ENCODE measurements around the gene PCDHAC2. TPM values are rescaled to one million over a fixed set of nuclear protein-coding genes. Genes with fewer than 3 reads are reported as not detected.

PCDHAC2 gene
- total and polyA plus RNA-seq, 4 donors = 6.3 to 27.1 (median 13.8) TPM

DNA sequence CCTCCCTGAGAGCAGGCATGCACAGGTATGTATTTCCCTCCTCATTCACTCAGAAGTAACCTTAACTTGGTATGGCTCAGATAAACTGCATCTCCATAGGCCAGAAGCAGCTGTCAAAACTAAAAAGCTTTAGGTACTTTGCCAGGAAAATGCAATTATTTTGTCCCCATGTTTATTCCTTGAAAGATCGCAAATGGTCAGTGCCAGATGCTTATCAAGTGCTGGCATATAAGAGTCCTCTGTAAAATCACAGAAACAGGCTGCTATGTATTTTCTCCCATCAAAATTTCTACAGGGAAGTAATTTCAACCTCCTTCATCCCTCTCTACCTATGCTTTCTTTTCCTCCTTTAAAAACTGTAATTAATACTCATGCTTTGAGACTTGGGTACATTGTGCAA, 12.7 kb downstream of the PCDHAC2 start:
- H3K4me1 ChIP-seq (ENCODE audit: control insufficient read depth, insufficient read depth, low read length) = no peaks in the 10 kb centered on the region
- H3K4me3 ChIP-seq (ENCODE audit: low read depth, low read length) = no peak overlapping the region
- no peak overlapping the region for H3K27ac ChIP-seq (ENCODE audit: low read depth, low read length)
- WGBS (ENCODE audit: insufficient coverage) = 100% methylated on average over 1 of the region's 1 CpG
- no peaks in the 10 kb centered on the region for H3K27me3 ChIP-seq (ENCODE audit: control insufficient read depth, insufficient read depth, low read length)
- DNase-seq (ENCODE audit: low read depth in 4 of 6, low spot score in 6 of 6) = no peak
- H3K9me3 ChIP-seq (ENCODE audit: control insufficient read depth, insufficient read depth, low read length) = no peaks in the 10 kb centered on the region
- no peaks in the 10 kb centered on the region for H3K36me3 ChIP-seq (ENCODE audit: control insufficient read depth, insufficient read depth, low read length)

DNA sequence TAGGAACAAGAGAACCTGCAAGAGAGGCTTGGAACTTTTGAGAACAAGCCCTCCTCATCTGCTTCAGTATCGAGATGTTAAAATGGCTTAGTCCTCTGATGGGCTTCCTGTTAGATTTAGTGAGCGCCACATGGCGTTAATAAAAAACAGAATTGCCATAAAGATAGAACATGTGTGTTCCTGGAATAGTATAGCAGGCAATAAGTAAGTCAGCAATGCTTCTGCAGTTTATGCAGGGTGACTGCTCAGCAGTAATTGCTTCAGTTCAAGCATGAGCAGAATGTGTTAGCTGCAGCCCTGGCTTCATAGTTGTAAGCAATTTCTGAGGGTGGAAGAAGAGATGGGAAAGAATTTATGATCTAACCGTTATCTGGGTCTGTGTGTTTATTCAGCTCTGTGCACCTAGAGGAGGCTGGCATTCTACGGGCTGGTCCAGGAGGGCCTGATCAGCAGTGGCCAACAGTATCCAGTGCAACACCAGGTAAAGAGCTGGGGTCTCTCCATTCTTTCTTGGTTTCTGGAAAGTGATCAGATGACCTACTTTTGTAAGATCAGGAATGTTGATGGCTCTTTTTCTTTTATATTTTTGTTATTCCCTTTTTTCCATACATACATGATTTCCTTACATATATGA, 15.9 kb downstream of the PCDHAC2 start:
- Histone ChIP-seq H3K9me3 (ENCODE audit: control insufficient read depth, insufficient read depth, low read length) (no peaks in the 10 kb centered on the region), H3K27ac (ENCODE audit: low read depth, low read length) (no peak overlapping the region), H3K4me1 (ENCODE audit: control insufficient read depth, insufficient read depth, low read length) (peaks cover 3% of the 10 kb centered on the region), H3K4me3 (ENCODE audit: low read depth, low read length) (no peak overlapping the region), H3K36me3 (ENCODE audit: control insufficient read depth, insufficient read depth, low read length) (no peaks in the 10 kb centered on the region), H3K27me3 (ENCODE audit: control insufficient read depth, insufficient read depth, low read length) (no peaks in the 10 kb centered on the region)
- peak in 1 of 6 donors; percentile 71 for DNase-seq (ENCODE audit: low read depth in 4 of 6, low spot score in 6 of 6)
- WGBS (ENCODE audit: insufficient coverage) = 73% methylated on average over 5 of the region's 5 CpGs

DNA sequence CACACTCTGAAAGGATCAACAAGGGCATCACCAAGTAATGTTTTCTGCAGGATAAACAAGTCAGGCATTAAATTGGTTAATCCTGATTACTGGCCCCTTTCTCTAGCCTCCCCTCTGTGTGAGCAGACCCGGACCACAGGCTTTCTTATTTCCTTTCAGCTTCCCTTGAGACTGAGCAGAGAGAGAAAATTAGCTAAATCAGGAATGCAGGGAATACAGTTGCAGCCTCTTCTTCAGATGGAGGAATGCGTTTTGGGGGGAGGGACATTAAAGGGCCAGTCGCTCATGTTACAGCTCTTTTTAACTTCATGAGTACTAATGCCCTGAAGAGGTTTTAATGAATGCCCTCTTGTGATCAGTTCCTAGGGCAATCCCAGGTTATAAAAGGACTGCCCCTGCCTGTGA, 19.8 kb downstream of the PCDHAC2 start:
- Histone ChIP-seq H3K4me1 (ENCODE audit: control insufficient read depth, insufficient read depth, low read length) (peaks cover 3% of the 10 kb centered on the region), H3K27ac (ENCODE audit: low read depth, low read length) (no peak overlapping the region), H3K9me3 (ENCODE audit: control insufficient read depth, insufficient read depth, low read length) (no peaks in the 10 kb centered on the region), H3K27me3 (ENCODE audit: control insufficient read depth, insufficient read depth, low read length) (no peaks in the 10 kb centered on the region), H3K36me3 (ENCODE audit: control insufficient read depth, insufficient read depth, low read length) (no peaks in the 10 kb centered on the region), H3K4me3 (ENCODE audit: low read depth, low read length) (no peak overlapping the region)
- 20% methylated on average over 2 of the region's 3 CpGs for WGBS (ENCODE audit: insufficient coverage)
- peak in 2 of 6 donors; percentile 30 to 84 for DNase-seq (ENCODE audit: low read depth in 4 of 6, low spot score in 6 of 6)

DNA sequence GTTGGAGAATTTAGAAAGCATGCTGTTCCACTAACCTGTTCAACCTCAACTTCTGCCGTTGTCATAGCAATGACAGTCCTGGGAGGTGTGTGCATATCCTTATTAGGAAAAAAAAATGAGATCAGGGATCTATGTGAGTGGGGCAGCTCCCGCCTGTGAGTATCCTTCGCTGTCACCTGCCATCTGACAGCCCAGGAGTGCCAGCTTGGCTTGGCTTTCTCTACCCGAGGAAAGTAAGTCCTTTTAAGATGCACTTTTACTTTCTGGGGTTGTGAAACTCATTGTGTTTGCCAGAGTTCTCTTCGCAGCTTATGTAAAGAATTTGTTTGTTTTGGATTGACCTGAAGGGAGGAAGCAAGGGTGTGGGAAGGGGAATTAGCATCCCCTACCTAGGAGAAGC, 21.8 kb downstream of the PCDHAC2 start:
- H3K4me1 ChIP-seq (ENCODE audit: control insufficient read depth, insufficient read depth, low read length) = peaks cover 3% of the 10 kb centered on the region
- DNase-seq (ENCODE audit: low read depth in 4 of 6, low spot score in 6 of 6) = no peak
- H3K27me3 ChIP-seq (ENCODE audit: control insufficient read depth, insufficient read depth, low read length) = no peaks in the 10 kb centered on the region
- no peaks in the 10 kb centered on the region for H3K9me3 ChIP-seq (ENCODE audit: control insufficient read depth, insufficient read depth, low read length)
- H3K27ac ChIP-seq (ENCODE audit: low read depth, low read length) = no peak overlapping the region
- no peak overlapping the region for H3K4me3 ChIP-seq (ENCODE audit: low read depth, low read length)
- H3K36me3 ChIP-seq (ENCODE audit: control insufficient read depth, insufficient read depth, low read length) = no peaks in the 10 kb centered on the region
- WGBS (ENCODE audit: insufficient coverage) = 73% methylated on average over 2 of the region's 5 CpGs

DNA sequence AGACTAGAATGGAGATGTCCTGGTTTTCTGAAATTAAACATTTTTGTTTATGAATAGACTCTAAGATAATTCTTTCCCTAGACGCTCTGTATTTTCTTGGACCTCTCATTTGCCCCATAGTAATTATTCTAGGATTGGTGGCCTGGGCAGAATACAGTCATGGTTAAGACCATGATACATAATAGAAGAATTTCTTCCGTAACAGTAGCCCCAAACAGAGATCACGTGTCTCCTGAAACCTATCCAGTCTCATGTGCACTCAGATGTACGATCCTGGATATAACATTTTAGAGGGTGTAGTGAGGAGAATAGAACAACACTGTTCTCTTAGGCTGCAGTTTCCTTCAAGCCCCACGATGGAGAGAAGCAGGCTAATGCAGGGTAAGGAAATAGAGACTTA, 22.3 kb downstream of the PCDHAC2 start:
- H3K36me3 ChIP-seq (ENCODE audit: control insufficient read depth, insufficient read depth, low read length) = no peaks in the 10 kb centered on the region
- no CpG with 5 or more reads among the region's 5 CpGs for WGBS (ENCODE audit: insufficient coverage)
- H3K4me3 ChIP-seq (ENCODE audit: low read depth, low read length) = no peak overlapping the region
- H3K27ac ChIP-seq (ENCODE audit: low read depth, low read length) = no peak overlapping the region
- H3K4me1 ChIP-seq (ENCODE audit: control insufficient read depth, insufficient read depth, low read length) = peaks cover 3% of the 10 kb centered on the region
- H3K27me3 ChIP-seq (ENCODE audit: control insufficient read depth, insufficient read depth, low read length) = no peaks in the 10 kb centered on the region
- H3K9me3 ChIP-seq (ENCODE audit: control insufficient read depth, insufficient read depth, low read length) = no peaks in the 10 kb centered on the region
- no peak for DNase-seq (ENCODE audit: low read depth in 4 of 6, low spot score in 6 of 6)

DNA sequence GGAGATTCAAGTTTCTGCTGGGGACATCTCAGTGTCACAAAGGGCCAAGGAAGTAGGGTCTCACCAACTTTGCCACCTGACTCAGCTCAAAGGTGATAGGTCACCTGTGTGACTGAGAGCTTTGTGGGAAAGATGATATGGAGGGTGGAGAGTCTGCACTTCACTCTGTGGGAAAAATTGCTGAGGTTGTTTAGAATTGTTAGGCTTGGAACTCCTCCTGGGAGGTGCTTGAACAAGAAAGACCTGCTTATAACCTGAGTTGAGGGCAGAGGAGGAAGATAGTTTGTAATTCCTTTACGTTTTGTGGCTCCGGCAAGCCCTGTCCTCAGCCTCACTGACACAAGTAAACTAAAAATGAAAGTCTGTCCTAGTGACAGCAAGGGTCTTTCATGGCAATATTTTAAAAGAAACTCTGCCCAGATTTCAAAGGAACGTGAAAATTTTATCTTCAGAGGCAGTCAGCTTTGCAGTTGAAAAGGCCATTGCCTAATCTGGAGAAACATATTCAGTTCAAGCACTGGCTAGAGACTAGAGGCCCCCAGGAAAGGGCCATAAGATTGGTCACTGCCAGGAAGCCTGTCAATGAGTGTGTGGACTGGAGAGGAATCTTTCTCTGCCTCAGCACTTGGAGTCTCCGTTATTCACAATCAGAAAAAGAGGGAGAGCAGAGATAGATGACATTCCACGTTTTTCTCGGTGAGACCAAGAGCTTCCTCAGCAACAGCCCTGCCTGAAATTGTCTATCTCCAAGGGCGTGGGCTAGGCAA, 23.2 kb downstream of the PCDHAC2 start:
- no peak for DNase-seq (ENCODE audit: low read depth in 4 of 6, low spot score in 6 of 6)
- Histone ChIP-seq H3K27me3 (ENCODE audit: control insufficient read depth, insufficient read depth, low read length) (no peaks in the 10 kb centered on the region), H3K27ac (ENCODE audit: low read depth, low read length) (no peak overlapping the region), H3K4me3 (ENCODE audit: low read depth, low read length) (no peak overlapping the region), H3K36me3 (ENCODE audit: control insufficient read depth, insufficient read depth, low read length) (no peaks in the 10 kb centered on the region), H3K4me1 (ENCODE audit: control insufficient read depth, insufficient read depth, low read length) (peaks cover 3% of the 10 kb centered on the region), H3K9me3 (ENCODE audit: control insufficient read depth, insufficient read depth, low read length) (no peaks in the 10 kb centered on the region)
- 88% methylated on average over 5 of the region's 7 CpGs for WGBS (ENCODE audit: insufficient coverage)

DNA sequence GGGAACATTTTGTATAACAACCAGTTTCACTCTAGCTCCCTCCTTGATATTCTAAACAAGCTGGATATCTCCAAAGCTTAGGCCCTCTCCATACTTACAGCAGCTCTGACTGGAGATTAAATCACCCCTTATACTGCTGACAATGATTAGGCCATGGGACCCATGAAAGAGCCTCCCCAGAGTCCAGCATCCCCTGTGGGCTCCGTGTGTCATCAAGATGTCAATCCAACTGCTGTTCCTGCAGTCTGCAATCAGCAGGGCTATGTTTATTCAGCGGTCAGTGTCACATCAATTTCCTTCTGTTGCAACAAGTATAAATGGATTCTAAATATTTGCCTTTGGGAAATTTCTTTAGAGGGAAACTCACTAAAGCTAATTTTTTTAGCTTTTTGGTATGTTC, 26.6 kb downstream of the PCDHAC2 start:
- DNase-seq (ENCODE audit: low read depth in 4 of 6, low spot score in 6 of 6) = no peak
- Histone ChIP-seq H3K4me3 (ENCODE audit: low read depth, low read length) (no peak overlapping the region), H3K9me3 (ENCODE audit: control insufficient read depth, insufficient read depth, low read length) (no peaks in the 10 kb centered on the region), H3K27me3 (ENCODE audit: control insufficient read depth, insufficient read depth, low read length) (no peaks in the 10 kb centered on the region), H3K4me1 (ENCODE audit: control insufficient read depth, insufficient read depth, low read length) (no peaks in the 10 kb centered on the region), H3K36me3 (ENCODE audit: control insufficient read depth, insufficient read depth, low read length) (no peaks in the 10 kb centered on the region), H3K27ac (ENCODE audit: low read depth, low read length) (no peak overlapping the region)
- WGBS (ENCODE audit: insufficient coverage) = no CpG with 5 or more reads among the region's 2 CpGs

DNA sequence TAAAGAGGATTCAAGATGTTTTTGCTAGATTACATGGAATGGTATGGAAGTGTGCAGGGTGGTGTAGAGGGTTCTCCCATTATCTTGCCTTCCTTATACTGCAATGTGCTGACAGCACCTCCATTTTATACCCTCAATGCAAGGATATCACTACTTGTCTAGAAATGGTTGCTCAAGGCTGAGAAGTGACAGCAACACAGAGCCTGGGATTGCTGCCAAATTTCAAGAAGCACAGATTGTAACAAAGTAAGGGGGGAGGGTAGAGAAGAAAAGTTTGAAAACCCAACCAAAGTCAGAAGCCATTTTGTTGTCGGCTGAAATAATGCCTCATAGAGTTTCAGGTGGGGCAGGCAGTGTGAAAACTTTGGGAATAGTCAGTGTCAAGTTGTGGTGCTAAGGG, 29.8 kb downstream of the PCDHAC2 start:
- peak in 2 of 6 donors; percentile 62 to 85 for DNase-seq (ENCODE audit: low read depth in 4 of 6, low spot score in 6 of 6)

DNA sequence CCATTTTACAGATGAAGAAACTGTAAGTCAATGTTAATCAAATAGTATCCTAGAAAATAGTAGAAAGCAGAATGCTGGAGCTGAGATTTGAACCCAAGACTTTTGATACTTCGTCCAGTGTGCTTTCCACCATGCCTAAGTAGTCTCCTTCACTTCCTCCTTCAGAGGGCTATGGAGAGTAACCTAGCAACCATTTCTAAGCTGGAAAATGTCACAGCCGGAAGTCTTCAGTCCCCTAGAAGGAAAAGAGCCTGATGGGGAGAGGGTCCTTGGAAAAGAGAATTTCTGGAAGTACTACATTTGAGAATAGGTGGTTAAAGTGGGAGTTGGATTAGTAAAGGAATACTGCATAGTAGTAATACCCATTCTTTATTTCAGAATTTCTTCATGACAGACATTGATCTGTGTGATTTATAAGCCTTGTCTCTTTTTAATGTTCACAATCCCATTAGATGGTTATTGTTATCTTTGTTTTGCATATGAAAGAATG, 32.7 kb downstream of the PCDHAC2 start:
- no peak overlapping the region for H3K27ac ChIP-seq (ENCODE audit: low read depth, low read length)
- no peak for DNase-seq (ENCODE audit: low read depth in 4 of 6, low spot score in 6 of 6)
- no peak overlapping the region for H3K4me3 ChIP-seq (ENCODE audit: low read depth, low read length)
- H3K9me3 ChIP-seq (ENCODE audit: control insufficient read depth, insufficient read depth, low read length) = no peaks in the 10 kb centered on the region
- H3K4me1 ChIP-seq (ENCODE audit: control insufficient read depth, insufficient read depth, low read length) = peaks cover 10% of the 10 kb centered on the region
- no peaks in the 10 kb centered on the region for H3K36me3 ChIP-seq (ENCODE audit: control insufficient read depth, insufficient read depth, low read length)
- no peaks in the 10 kb centered on the region for H3K27me3 ChIP-seq (ENCODE audit: control insufficient read depth, insufficient read depth, low read length)
- no CpG with 5 or more reads among the region's 2 CpGs for WGBS (ENCODE audit: insufficient coverage)

More for the DNA sequence above, 29.8 kb downstream of the PCDHAC2 start:
- Histone ChIP-seq H3K27me3 (ENCODE audit: control insufficient read depth, insufficient read depth, low read length) (no peaks in the 10 kb centered on the region), H3K4me3 (ENCODE audit: low read depth, low read length) (no peak overlapping the region), H3K36me3 (ENCODE audit: control insufficient read depth, insufficient read depth, low read length) (no peaks in the 10 kb centered on the region), H3K9me3 (ENCODE audit: control insufficient read depth, insufficient read depth, low read length) (no peaks in the 10 kb centered on the region), H3K4me1 (ENCODE audit: control insufficient read depth, insufficient read depth, low read length) (no peaks in the 10 kb centered on the region), H3K27ac (ENCODE audit: low read depth, low read length) (no peak overlapping the region)
- WGBS (ENCODE audit: insufficient coverage) = 36% methylated on average over 1 of the region's 1 CpG

DNA sequence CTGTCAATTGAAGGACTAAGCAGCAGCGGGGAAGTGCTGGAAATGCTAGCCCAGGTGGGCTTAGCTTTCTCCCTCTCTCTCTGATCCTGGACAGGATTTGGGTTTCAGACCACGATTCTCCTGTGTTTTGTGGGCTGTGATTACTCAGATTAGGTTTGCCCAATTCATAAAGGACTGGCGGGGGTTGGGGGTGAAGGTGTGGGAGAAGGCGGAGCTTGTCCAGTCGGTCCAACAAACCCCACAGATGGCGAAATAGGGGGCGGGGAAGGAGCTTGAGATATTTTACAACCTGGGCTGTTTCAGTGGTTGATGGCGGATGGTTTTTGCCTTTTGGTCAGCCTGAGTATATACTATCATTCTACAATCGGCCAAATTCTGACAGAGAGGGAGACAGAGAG, 35.2 kb downstream of the PCDHAC2 start:
- DNase-seq (ENCODE audit: low read depth in 4 of 6, low spot score in 6 of 6) = peak in 4 of 6 donors; percentile 36 to 90 (median 58)
- peaks cover 10% of the 10 kb centered on the region for H3K4me1 ChIP-seq (ENCODE audit: control insufficient read depth, insufficient read depth, low read length)
- 0% methylated on average over 6 of the region's 9 CpGs for WGBS (ENCODE audit: insufficient coverage)
- peak overlapping the region; percentile 60 for H3K27ac ChIP-seq (ENCODE audit: low read depth, low read length)
- H3K9me3 ChIP-seq (ENCODE audit: control insufficient read depth, insufficient read depth, low read length) = no peaks in the 10 kb centered on the region
- H3K27me3 ChIP-seq (ENCODE audit: control insufficient read depth, insufficient read depth, low read length) = no peaks in the 10 kb centered on the region
- peak overlapping the region; percentile 46 for H3K4me3 ChIP-seq (ENCODE audit: low read depth, low read length)
- no peaks in the 10 kb centered on the region for H3K36me3 ChIP-seq (ENCODE audit: control insufficient read depth, insufficient read depth, low read length)
